ENCODE results near the gene THSD7B.

The THSD7B gene

DNA sequence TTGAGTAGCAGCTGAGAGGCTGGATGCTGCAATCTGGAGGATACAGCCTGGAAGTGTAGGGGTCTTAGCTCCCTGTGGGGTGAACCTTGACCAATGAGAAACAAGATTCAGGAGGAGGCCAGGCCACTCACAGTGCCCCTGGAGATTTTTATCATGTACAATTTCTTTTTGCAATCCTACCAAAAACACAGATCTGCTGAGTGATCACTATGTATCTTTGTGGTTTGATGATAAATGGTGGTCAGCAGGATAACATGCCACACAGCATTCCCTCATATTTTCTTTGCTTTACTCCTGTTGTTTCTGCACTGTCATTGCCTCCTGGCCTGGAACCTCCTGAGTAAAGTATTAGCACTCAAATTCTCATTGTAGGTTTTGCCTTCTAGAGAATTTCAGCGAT is 357.9 kb downstream of the THSD7B start:
- no peak overlapping the region for H2BK5ac ChIP-seq (ENCODE audit: low read depth, low read length, poor library complexity)
- WGBS (ENCODE audit: extremely low coverage, insufficient coverage, insufficient read length) = no CpG with 5 or more reads among the region's 1 CpG
- no peaks in the 10 kb centered on the region for H3K9me3 ChIP-seq (ENCODE audit: insufficient read depth, low read depth, low read length)
- no peak overlapping the region for H3K4ac ChIP-seq (ENCODE audit: low read depth, low read length)
- no peak overlapping the region for H3K18ac ChIP-seq (ENCODE audit: low read length)
- H4K8ac ChIP-seq (ENCODE audit: low read depth, low read length) = no peak overlapping the region
- no peaks in the 10 kb centered on the region for H3K27me3 ChIP-seq (ENCODE audit: insufficient read depth, low read length)
- H4K12ac ChIP-seq (ENCODE audit: low read depth, low read length) = no peak overlapping the region
- no peak for DNase-seq
- no peaks in the 10 kb centered on the region for H3K36me3 ChIP-seq (ENCODE audit: control insufficient read depth in 1 of 2, insufficient read depth in 2 of 2, low read length in 2 of 2)
- H3K9ac ChIP-seq (ENCODE audit: low read length) = no peak overlapping the region
- H3K79me2 ChIP-seq (ENCODE audit: control insufficient read depth, insufficient read depth, low read length, poor library complexity) = no peaks in the 10 kb centered on the region
- no peak overlapping the region for H2BK12ac ChIP-seq (ENCODE audit: low read length)
- H2AK5ac ChIP-seq (ENCODE audit: low read length) = no peak overlapping the region
- no peak overlapping the region for H3K4me2 ChIP-seq (ENCODE audit: low read length)
- H3K27ac ChIP-seq (ENCODE audit: low read depth, low read length) = no peak overlapping the region
- H2BK120ac ChIP-seq (ENCODE audit: insufficient read depth, low read length, poor library complexity) = no peak overlapping the region
- H4K91ac ChIP-seq (ENCODE audit: low read depth, low read length) = no peak overlapping the region
- no peak overlapping the region for H2AFZ ChIP-seq (ENCODE audit: insufficient read depth, low read length, poor library complexity)
- no peak overlapping the region for H3K23ac ChIP-seq (ENCODE audit: low read length)
- no peak overlapping the region for H3K14ac ChIP-seq (ENCODE audit: low read length)
- H3K79me1 ChIP-seq (ENCODE audit: low read length) = no peaks in the 10 kb centered on the region
- no peaks in the 10 kb centered on the region for H3K4me1 ChIP-seq (ENCODE audit: control insufficient read depth in 1 of 2, insufficient read depth in 2 of 2, low read length in 2 of 2)
- no peak overlapping the region for H3K4me3 ChIP-seq (ENCODE audit: low read depth, low read length)

DNA sequence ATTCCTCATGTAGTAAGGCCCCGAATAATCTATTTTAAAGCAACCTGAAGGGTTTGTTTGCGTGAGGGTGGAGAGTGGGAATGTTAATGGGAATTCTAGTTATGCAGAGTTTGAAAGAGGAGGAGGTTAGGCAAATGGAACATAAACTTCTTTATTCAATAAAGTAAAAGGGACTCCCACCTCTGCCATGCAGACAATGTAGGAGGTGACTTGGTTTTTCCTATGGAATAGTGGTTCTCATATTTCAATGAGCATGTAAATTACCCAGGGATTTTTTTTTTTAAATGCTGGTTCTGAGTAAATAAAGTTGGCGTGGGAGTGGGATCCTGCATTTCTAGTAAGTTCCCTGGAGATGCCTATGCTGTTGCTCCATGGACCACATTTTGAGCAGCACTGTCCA is 367.9 kb downstream of the THSD7B start:
- no CpG with 5 or more reads among the region's 3 CpGs for whole genome bisulfite sequencing (ENCODE audit: extremely low coverage, insufficient coverage, insufficient read length)
- H3K9me3 ChIP-seq (ENCODE audit: insufficient read depth, low read depth, low read length) = no peaks in the 10 kb centered on the region
- H3K23ac ChIP-seq (ENCODE audit: low read length) = no peak overlapping the region
- no peak overlapping the region for H4K91ac ChIP-seq (ENCODE audit: low read depth, low read length)
- no peaks in the 10 kb centered on the region for H3K27me3 ChIP-seq (ENCODE audit: insufficient read depth, low read length)
- no peak overlapping the region for H3K4me2 ChIP-seq (ENCODE audit: low read length)
- no peak overlapping the region for H2AFZ ChIP-seq (ENCODE audit: insufficient read depth, low read length, poor library complexity)
- no peak overlapping the region for H3K4ac ChIP-seq (ENCODE audit: low read depth, low read length)
- H3K18ac ChIP-seq (ENCODE audit: low read length) = no peak overlapping the region
- H2AK5ac ChIP-seq (ENCODE audit: low read length) = no peak overlapping the region
- H2BK120ac ChIP-seq (ENCODE audit: insufficient read depth, low read length, poor library complexity) = no peak overlapping the region
- H2BK12ac ChIP-seq (ENCODE audit: low read length) = no peak overlapping the region
- no peak overlapping the region for H2BK5ac ChIP-seq (ENCODE audit: low read depth, low read length, poor library complexity)
- no peaks in the 10 kb centered on the region for H3K79me1 ChIP-seq (ENCODE audit: low read length)
- no peak overlapping the region for H4K12ac ChIP-seq (ENCODE audit: low read depth, low read length)
- no peaks in the 10 kb centered on the region for H3K4me1 ChIP-seq (ENCODE audit: control insufficient read depth in 1 of 2, insufficient read depth in 2 of 2, low read length in 2 of 2)
- H3K36me3 ChIP-seq (ENCODE audit: control insufficient read depth in 1 of 2, insufficient read depth in 2 of 2, low read length in 2 of 2) = no peaks in the 10 kb centered on the region
- no peak overlapping the region for H3K9ac ChIP-seq (ENCODE audit: low read length)
- no peak overlapping the region for H4K8ac ChIP-seq (ENCODE audit: low read depth, low read length)
- DNase-seq = no peak
- no peak overlapping the region for H3K14ac ChIP-seq (ENCODE audit: low read length)
- no peak overlapping the region for H3K27ac ChIP-seq (ENCODE audit: low read depth, low read length)
- H3K4me3 ChIP-seq (ENCODE audit: low read depth, low read length) = no peak overlapping the region
- H3K79me2 ChIP-seq (ENCODE audit: control insufficient read depth, insufficient read depth, low read length, poor library complexity) = no peaks in the 10 kb centered on the region

DNA sequence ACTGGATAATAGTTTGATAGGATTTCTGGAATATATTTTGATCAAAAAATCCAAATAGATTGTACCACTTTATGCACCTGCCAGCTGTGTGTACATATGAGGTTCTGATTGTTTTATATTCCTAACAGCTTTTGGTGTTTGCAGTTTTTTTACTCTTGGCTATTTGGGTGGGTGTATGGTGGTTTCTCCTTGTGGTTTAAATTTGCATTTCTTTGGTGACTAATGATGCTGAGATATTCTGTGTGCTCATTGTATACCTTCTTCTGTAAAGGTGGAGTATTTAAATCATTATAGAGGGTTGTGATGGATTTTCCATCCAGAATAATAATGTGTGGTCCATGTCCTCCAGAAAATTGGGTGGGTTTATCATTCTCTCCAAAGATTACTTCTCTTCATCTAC is 372.9 kb downstream of the THSD7B start:
- Histone ChIP-seq H2AK5ac (ENCODE audit: low read length) (no peak overlapping the region), H3K9ac (ENCODE audit: low read length) (no peak overlapping the region), H3K4me1 (ENCODE audit: control insufficient read depth in 1 of 2, insufficient read depth in 2 of 2, low read length in 2 of 2) (no peaks in the 10 kb centered on the region), H2BK5ac (ENCODE audit: low read depth, low read length, poor library complexity) (no peak overlapping the region), H3K79me2 (ENCODE audit: control insufficient read depth, insufficient read depth, low read length, poor library complexity) (no peaks in the 10 kb centered on the region), H4K8ac (ENCODE audit: low read depth, low read length) (no peak overlapping the region), H2BK12ac (ENCODE audit: low read length) (no peak overlapping the region), H3K4me2 (ENCODE audit: low read length) (no peak overlapping the region), H3K36me3 (ENCODE audit: control insufficient read depth in 1 of 2, insufficient read depth in 2 of 2, low read length in 2 of 2) (no peaks in the 10 kb centered on the region), H3K79me1 (ENCODE audit: low read length) (no peaks in the 10 kb centered on the region), H3K9me3 (ENCODE audit: insufficient read depth, low read depth, low read length) (no peaks in the 10 kb centered on the region), H4K91ac (ENCODE audit: low read depth, low read length) (no peak overlapping the region), H3K4me3 (ENCODE audit: low read depth, low read length) (no peak overlapping the region), H2BK120ac (ENCODE audit: insufficient read depth, low read length, poor library complexity) (no peak overlapping the region), H3K4ac (ENCODE audit: low read depth, low read length) (no peak overlapping the region), H3K23ac (ENCODE audit: low read length) (no peak overlapping the region), H3K27ac (ENCODE audit: low read depth, low read length) (no peak overlapping the region), H4K12ac (ENCODE audit: low read depth, low read length) (no peak overlapping the region), H3K18ac (ENCODE audit: low read length) (no peak overlapping the region), H3K14ac (ENCODE audit: low read length) (no peak overlapping the region), H3K27me3 (ENCODE audit: insufficient read depth, low read length) (no peaks in the 10 kb centered on the region), H2AFZ (ENCODE audit: insufficient read depth, low read length, poor library complexity) (no peak overlapping the region)
- no peak for DNase-seq

DNA sequence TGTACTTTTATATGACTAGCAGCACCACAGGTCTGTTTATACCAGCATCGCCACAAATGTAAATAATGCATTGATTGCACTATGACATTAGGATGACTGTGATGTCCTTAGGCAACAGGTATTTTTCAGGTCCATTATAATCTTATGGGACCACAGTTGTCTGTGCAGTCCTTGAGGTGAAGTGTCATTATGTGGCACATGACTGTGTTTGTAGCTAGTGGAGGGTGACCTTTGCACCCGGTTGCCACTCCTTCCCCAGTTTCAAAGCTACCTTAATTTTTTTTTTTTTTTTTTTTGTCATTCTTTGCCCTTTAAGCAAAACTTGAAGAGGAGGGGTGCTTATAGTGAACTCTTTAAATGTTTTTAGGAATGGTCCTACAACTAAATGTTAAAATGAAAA is 386.4 kb downstream of the THSD7B start:
- Histone ChIP-seq H2BK12ac (ENCODE audit: low read length) (no peak overlapping the region), H4K91ac (ENCODE audit: low read depth, low read length) (no peak overlapping the region), H3K9me3 (ENCODE audit: insufficient read depth, low read depth, low read length) (no peaks in the 10 kb centered on the region), H3K27me3 (ENCODE audit: insufficient read depth, low read length) (no peaks in the 10 kb centered on the region), H3K4ac (ENCODE audit: low read depth, low read length) (no peak overlapping the region), H2BK120ac (ENCODE audit: insufficient read depth, low read length, poor library complexity) (no peak overlapping the region), H3K4me1 (ENCODE audit: control insufficient read depth in 1 of 2, insufficient read depth in 2 of 2, low read length in 2 of 2) (no peaks in the 10 kb centered on the region), H3K79me2 (ENCODE audit: control insufficient read depth, insufficient read depth, low read length, poor library complexity) (no peaks in the 10 kb centered on the region), H3K4me2 (ENCODE audit: low read length) (no peak overlapping the region), H3K18ac (ENCODE audit: low read length) (no peak overlapping the region), H2AK5ac (ENCODE audit: low read length) (no peak overlapping the region), H2AFZ (ENCODE audit: insufficient read depth, low read length, poor library complexity) (no peak overlapping the region), H2BK5ac (ENCODE audit: low read depth, low read length, poor library complexity) (no peak overlapping the region), H3K36me3 (ENCODE audit: control insufficient read depth in 1 of 2, insufficient read depth in 2 of 2, low read length in 2 of 2) (no peaks in the 10 kb centered on the region), H3K79me1 (ENCODE audit: low read length) (no peaks in the 10 kb centered on the region), H3K9ac (ENCODE audit: low read length) (no peak overlapping the region), H3K4me3 (ENCODE audit: low read depth, low read length) (no peak overlapping the region), H3K27ac (ENCODE audit: low read depth, low read length) (no peak overlapping the region), H4K12ac (ENCODE audit: low read depth, low read length) (no peak overlapping the region), H3K14ac (ENCODE audit: low read length) (no peak overlapping the region), H3K23ac (ENCODE audit: low read length) (no peak overlapping the region), H4K8ac (ENCODE audit: low read depth, low read length) (no peak overlapping the region)
- no peak for DNase-seq
- no CpG with 5 or more reads among the region's 2 CpGs for WGBS (ENCODE audit: extremely low coverage, insufficient coverage, insufficient read length)

DNA sequence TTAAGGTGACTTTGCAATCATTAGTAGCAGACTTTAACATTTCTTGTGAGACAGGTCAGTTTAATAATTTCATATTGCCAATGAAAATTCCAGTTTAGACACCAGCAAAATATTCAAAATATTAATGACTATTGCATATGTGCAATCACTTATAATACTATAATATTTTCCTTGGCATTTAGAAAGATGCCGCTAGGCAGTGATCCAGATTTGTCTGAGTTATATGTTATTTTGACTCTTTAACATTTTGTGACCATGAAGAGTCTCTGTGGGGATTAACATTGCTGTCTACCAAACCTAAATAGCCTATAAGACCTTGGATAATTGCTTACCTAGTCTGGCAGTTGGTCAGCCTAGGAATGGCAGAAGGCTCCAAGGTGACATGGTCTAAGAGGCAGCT is 389.6 kb downstream of the THSD7B start:
- Histone ChIP-seq H4K12ac (ENCODE audit: low read depth, low read length) (no peak overlapping the region), H3K4me1 (ENCODE audit: control insufficient read depth in 1 of 2, insufficient read depth in 2 of 2, low read length in 2 of 2) (no peaks in the 10 kb centered on the region), H3K27ac (ENCODE audit: low read depth, low read length) (no peak overlapping the region), H4K91ac (ENCODE audit: low read depth, low read length) (no peak overlapping the region), H3K14ac (ENCODE audit: low read length) (no peak overlapping the region), H3K4me2 (ENCODE audit: low read length) (no peak overlapping the region), H2BK120ac (ENCODE audit: insufficient read depth, low read length, poor library complexity) (no peak overlapping the region), H3K27me3 (ENCODE audit: insufficient read depth, low read length) (no peaks in the 10 kb centered on the region), H4K8ac (ENCODE audit: low read depth, low read length) (no peak overlapping the region), H3K36me3 (ENCODE audit: control insufficient read depth in 1 of 2, insufficient read depth in 2 of 2, low read length in 2 of 2) (no peaks in the 10 kb centered on the region), H3K9ac (ENCODE audit: low read length) (no peak overlapping the region), H3K9me3 (ENCODE audit: insufficient read depth, low read depth, low read length) (no peaks in the 10 kb centered on the region), H3K4ac (ENCODE audit: low read depth, low read length) (no peak overlapping the region), H3K18ac (ENCODE audit: low read length) (no peak overlapping the region), H3K4me3 (ENCODE audit: low read depth, low read length) (no peak overlapping the region), H2BK5ac (ENCODE audit: low read depth, low read length, poor library complexity) (no peak overlapping the region), H2AFZ (ENCODE audit: insufficient read depth, low read length, poor library complexity) (no peak overlapping the region), H3K79me2 (ENCODE audit: control insufficient read depth, insufficient read depth, low read length, poor library complexity) (no peaks in the 10 kb centered on the region), H2AK5ac (ENCODE audit: low read length) (no peak overlapping the region), H3K79me1 (ENCODE audit: low read length) (no peaks in the 10 kb centered on the region), H2BK12ac (ENCODE audit: low read length) (no peak overlapping the region), H3K23ac (ENCODE audit: low read length) (no peak overlapping the region)
- DNase-seq = no peak
- WGBS (ENCODE audit: extremely low coverage, insufficient coverage, insufficient read length) = no CpG with 5 or more reads among the region's 1 CpG

Measured in trophoblast cell (in vitro differentiated cells and primary cell).